A673 (cell line): ENCODE measurements around the gene STARD10. TPM values are rescaled to one million over a fixed set of nuclear protein-coding genes. Genes with fewer than 3 reads are reported as not detected.

ENCODE experiments used
- BruUV-seq: library from RNA; stranded (reverse); fragments of 400-500 nt; replicated peaks from 2 replicates; lab custom pipeline; 2021; lab: Mats Ljungman, UMichigan
- CTCF ChIA-PET: fragments of 300-600 bp; sonication (Branson Sonifier 250); formaldehyde crosslinking; loops from one replicate; lab custom pipeline; 2022; ENCODE audit warnings: antibody characterized with exemption; lab: Charles Lee
- POLR2A ChIA-PET: fragments of 300-600 bp; sonication (Branson Sonifier 250); formaldehyde crosslinking; loops from one replicate; lab custom pipeline; 2022; ENCODE audit warnings: antibody characterized with exemption; ENCODE audit not compliant: low non-redundant PET; lab: Charles Lee
- DNase-seq: peaks from one replicate; pipeline ENCODE4 v3.0.0-alpha.2; 2015; ENCODE audit warnings: low spot score
- H3K27ac ChIP-seq: fragments of 200-600 bp; sonication (generic); 2 replicates; pipeline ENCODE4 v1.5.1; 2016; ENCODE audit warnings: mixed run types, low read depth, mild to moderate bottlenecking, mixed read lengths, antibody characterized with exemption, low read length; ENCODE audit not compliant: poor library complexity, severe bottlenecking
- H3K27me3 ChIP-seq: fragments of 200-600 bp; sonication (generic); replicated peaks from 2 replicates; pipeline ENCODE4 v1.6.1; 2017; ENCODE audit warnings: mixed run types, low read depth, mild to moderate bottlenecking, mixed read lengths, antibody characterized with exemption, low read length; ENCODE audit not compliant: insufficient read depth, poor library complexity
- H3K36me3 ChIP-seq: fragments of 200-600 bp; sonication (generic); 2 replicates; pipeline ENCODE4 v1.6.1; 2016; ENCODE audit warnings: mixed run types, mild to moderate bottlenecking, mixed read lengths, antibody characterized with exemption, low read length; ENCODE audit not compliant: insufficient read depth, poor library complexity, severe bottlenecking
- H3K4me1 ChIP-seq: fragments of 200-600 bp; sonication (generic); 2 replicates; pipeline ENCODE4 v1.6.1; 2017; ENCODE audit warnings: mixed run types, mild to moderate bottlenecking, mixed read lengths, antibody characterized with exemption, low read length; ENCODE audit not compliant: insufficient read depth, poor library complexity, severe bottlenecking
- H3K4me3 ChIP-seq: fragments of 200-600 bp; sonication (generic); 2 replicates; pipeline ENCODE4 v1.5.1; 2016; ENCODE audit warnings: low read depth, mixed run types, mild to moderate bottlenecking, mixed read lengths, low read length; ENCODE audit not compliant: poor library complexity, severe bottlenecking
- H3K9me3 ChIP-seq: fragments of 200-600 bp; sonication (generic); 2 replicates; pipeline ENCODE4 v1.6.1; 2016; ENCODE audit warnings: mixed run types, low read depth, mild to moderate bottlenecking, mixed read lengths, antibody characterized with exemption, low read length; ENCODE audit not compliant: poor library complexity, severe bottlenecking
- EZH2 ChIP-seq: fragments of 200-600 bp; sonication (generic); IDR thresholded peaks from 2 replicates; pipeline ENCODE4 v1.6.1; 2017; ENCODE audit warnings: borderline replicate concordance, low read depth, mild to moderate bottlenecking, mixed read lengths, antibody characterized with exemption, low read length; ENCODE audit not compliant: poor library complexity, severe bottlenecking
- intact Hi-C: fragments of 100-400 bp; cut with micrococcal nuclease; formaldehyde crosslinking; loops from one replicate; pipeline ENCODE4 v1.10.0; 2022; ENCODE audit not compliant: unreplicated experiment
- total RNA-seq: library from RNA; stranded (reverse); gene quantifications from 2 replicates; pipeline ENCODE4 v1.2.3, GENCODE V29; 2021
- TF ChIP-seq, protein P1 (sequence below): fragments of 300-800, 200-600 bp; sonication (generic); conservative IDR thresholded peaks from 2 replicates; pipeline ENCODE4 v1.5.1; 2017; ENCODE audit warnings: low read depth, mild to moderate bottlenecking, antibody characterized with exemption, low read length, moderate library complexity, mixed read lengths

STARD10 gene
- total RNA-seq, 1 experiment from 2014 or later = 16.9 TPM

DNA sequence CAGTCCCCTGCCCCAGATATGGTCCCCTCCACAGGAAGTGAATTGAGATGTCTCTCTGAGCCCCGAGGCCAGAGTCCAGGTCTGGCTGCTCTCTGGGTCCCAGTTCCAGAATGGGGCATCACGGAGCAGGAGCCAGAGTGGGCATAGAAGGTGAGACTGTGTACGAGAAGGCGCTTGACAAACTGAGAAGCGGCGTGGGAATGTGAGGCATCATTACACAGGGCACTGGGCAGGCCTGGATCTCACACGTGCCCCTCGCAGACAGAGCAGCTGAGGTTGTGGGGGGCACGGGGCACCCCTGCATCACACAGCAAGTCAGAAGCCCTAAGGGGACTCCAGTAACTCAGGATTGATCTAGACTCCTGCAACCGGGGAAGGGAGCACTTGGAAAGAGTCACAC lies 9.2 kb downstream of the STARD10 start:
- H3K36me3 ChIP-seq = no peaks in the 10 kb centered on the region
- H3K4me1 ChIP-seq = peaks cover 14% of the 10 kb centered on the region
- TF ChIP-seq EZH2 = no peak
- TF ChIP-seq, protein P1, sequence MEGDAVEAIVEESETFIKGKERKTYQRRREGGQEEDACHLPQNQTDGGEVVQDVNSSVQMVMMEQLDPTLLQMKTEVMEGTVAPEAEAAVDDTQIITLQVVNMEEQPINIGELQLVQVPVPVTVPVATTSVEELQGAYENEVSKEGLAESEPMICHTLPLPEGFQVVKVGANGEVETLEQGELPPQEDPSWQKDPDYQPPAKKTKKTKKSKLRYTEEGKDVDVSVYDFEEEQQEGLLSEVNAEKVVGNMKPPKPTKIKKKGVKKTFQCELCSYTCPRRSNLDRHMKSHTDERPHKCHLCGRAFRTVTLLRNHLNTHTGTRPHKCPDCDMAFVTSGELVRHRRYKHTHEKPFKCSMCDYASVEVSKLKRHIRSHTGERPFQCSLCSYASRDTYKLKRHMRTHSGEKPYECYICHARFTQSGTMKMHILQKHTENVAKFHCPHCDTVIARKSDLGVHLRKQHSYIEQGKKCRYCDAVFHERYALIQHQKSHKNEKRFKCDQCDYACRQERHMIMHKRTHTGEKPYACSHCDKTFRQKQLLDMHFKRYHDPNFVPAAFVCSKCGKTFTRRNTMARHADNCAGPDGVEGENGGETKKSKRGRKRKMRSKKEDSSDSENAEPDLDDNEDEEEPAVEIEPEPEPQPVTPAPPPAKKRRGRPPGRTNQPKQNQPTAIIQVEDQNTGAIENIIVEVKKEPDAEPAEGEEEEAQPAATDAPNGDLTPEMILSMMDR = no peak
- ChIA-PET CTCF (no interaction called here), POLR2A (no interaction called here)
- intact Hi-C loops = no loop called here
- no peaks in the 10 kb centered on the region for H3K9me3 ChIP-seq
- H3K27me3 ChIP-seq = no peaks in the 10 kb centered on the region
- no peak for DNase-seq
- no TSS peak for BruUV-seq
- H3K27ac ChIP-seq = no peak overlapping the region
- no peak overlapping the region for H3K4me3 ChIP-seq

DNA sequence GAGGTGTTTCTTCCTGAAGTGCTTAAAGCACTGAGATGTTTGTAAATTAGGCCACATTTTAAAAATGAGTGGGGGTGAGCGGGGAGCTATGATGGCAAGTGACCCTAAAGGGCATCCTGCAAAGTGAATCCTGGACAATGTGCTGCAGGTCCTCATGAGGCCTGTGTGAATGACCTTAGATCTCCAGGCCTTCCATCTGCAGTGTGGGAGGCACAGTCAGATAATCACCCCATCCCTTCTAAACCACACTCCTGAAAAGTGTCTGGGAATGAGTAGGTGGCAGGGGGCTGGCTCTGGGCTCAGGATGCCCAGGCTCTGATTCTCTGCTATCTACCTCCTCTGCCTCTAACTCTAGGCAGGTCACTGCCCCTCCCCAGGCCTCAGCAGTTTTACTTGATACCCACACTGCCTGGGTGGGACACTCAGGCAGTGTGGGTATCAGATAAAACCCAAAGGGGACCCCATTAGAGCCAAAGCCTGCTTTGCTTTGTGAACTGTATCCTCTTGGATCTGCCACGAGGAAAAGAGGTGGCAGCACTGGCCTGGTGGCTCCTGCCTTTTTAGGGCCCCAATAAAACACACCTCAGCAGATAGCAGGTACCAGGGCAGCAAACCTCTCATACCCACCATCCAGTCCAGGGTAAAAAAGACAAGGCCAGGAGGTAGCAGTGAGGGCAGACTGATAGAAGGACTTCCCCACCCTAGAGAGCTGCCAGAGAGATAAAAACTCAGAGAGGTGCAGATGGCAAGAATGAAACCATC lies 10.5 kb downstream of the STARD10 start:
- Histone ChIP-seq H3K4me1 (peaks cover 14% of the 10 kb centered on the region), H3K27ac (no peak overlapping the region), H3K9me3 (no peaks in the 10 kb centered on the region), H3K27me3 (no peaks in the 10 kb centered on the region), H3K4me3 (no peak overlapping the region), H3K36me3 (no peaks in the 10 kb centered on the region)
- CTCF ChIA-PET = interaction anchor here (2.3 kb wide), 1 partner anchor 10 kb away, joined by 8 read pairs; the partner anchor contains the start of gene STARD10
- no TSS peak for BruUV-seq
- TF ChIP-seq, protein P1 = no peak
- TF ChIP-seq EZH2 = no peak
- no peak for DNase-seq
- intact Hi-C loops = no loop called here
- POLR2A ChIA-PET = no interaction called here

DNA sequence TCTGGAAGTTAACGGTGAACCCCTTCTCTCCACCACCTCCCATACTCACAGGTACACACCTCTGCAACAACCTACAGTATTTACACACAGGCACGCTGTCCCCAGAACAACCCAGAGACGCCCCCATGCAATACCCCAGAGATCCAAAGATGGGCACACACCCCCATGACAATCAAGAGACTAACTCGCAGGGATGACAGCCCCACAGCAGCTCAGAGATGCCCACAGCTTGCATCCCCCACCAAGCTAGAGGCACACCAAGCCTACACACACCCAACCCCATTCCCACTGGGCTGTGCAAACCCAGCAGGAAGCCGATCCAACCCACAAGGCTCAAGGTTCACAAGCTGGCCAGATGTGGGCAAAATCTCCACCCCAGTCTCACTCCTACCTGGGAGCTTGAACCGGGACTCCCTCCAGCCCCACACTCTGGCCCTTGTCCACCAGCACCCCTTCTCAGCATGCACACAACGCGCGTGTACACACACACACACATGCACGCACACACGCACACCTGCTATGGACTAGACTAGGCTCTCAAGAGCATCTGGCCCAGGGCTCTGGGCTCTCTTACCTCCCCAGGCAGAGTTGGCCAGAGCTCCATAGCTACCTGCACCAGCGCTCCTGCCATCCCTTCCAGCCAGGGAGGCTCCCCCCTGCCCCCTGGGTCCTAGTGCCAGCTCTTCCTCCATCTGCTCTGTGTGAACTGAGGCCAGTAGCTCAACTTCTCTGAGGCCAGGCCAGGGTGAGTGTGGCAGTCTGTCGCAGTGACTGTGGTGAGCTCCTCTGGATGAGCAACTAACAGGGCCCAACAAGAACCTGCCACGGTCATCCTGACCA lies 11.5 kb downstream of the STARD10 start:
- Histone ChIP-seq H3K4me3 (peak overlapping the region; percentile 55), H3K36me3 (no peaks in the 10 kb centered on the region), H3K27ac (no peak overlapping the region), H3K27me3 (no peaks in the 10 kb centered on the region), H3K9me3 (no peaks in the 10 kb centered on the region), H3K4me1 (peaks cover 14% of the 10 kb centered on the region)
- CTCF ChIA-PET = interaction anchor here (0.8 to 2.3 kb wide), 2 partner anchors 11 to 57 kb away, joined by 6 to 8 read pairs; partner anchors contain the start of gene STARD10
- no peak for DNase-seq
- intact Hi-C loops = no loop called here
- POLR2A ChIA-PET = no interaction called here
- BruUV-seq = no TSS peak
- TF ChIP-seq, protein P1 = no peak
- no peak for TF ChIP-seq EZH2
